ENCODE data around the gene MYO6. TPM values are rescaled to one million over a fixed set of nuclear protein-coding genes. Genes with fewer than 3 reads are reported as not detected.

The MYO6 gene
- total RNA-seq, 1 experiment from 2014 or later = 44.1 TPM

DNA sequence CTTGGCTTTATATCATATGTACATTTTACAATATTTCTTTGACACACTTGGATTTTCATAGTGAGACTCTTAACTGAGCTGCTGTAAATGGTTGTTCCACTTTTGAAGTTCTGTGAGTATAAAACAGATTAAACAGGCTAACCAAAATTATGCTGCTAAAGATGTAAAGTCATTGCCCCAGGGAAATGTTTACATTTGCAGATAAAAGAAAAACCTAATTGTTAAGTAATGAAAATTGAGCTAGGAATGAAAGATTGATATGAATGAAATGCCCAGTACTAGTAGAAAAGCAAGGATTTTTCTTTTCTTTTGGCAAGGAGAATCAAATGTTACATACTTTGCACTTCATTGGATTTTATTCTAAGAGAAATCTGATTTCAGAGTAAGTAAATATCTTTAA is 164.0 kb downstream of the MYO6 start:
- intact Hi-C loops (cut with micrococcal nuclease) = no loop called here
- CTCF ChIA-PET = interaction anchor here (5.0 kb wide), 1 partner anchor 19 kb away, joined by 33 read pairs; no protein-coding TSS in a partner anchor
- POLR2A ChIA-PET = no interaction called here
- 0 out of 4 replicates have a peak, but pooled peaks cover 0 to 3% of the 10 kb centered on the region in 2 experiments for H3K36me3 ChIP-seq (ENCODE audit: control insufficient read depth in 1 of 2, insufficient read depth in 2 of 2, low read length in 2 of 2)
- no peak overlapping the region for H3K9ac ChIP-seq (ENCODE audit: low read length)
- H4K20me1 ChIP-seq (ENCODE audit: insufficient read depth) = no peaks in the 10 kb centered on the region
- no peak overlapping the region for H3K27ac ChIP-seq (ENCODE audit: low read depth, low read length)
- no TSS peak for BruUV-seq (replicated peaks)
- H3K79me2 ChIP-seq (ENCODE audit: insufficient read depth, low read length) = no peaks in the 10 kb centered on the region
- no peaks in the 10 kb centered on the region for H3K4me1 ChIP-seq (ENCODE audit: control insufficient read depth in 1 of 2, insufficient read depth in 2 of 2, low read length in 2 of 2)
- no peak for DNase-seq (ENCODE audit: low read depth, low spot score)
- no peak overlapping the region for H3K4me3 ChIP-seq (replicated peaks in 1 of 2; ENCODE audit: low read depth in 1 of 2, low read length in 2 of 2)
- no peak overlapping the region for H3K4me2 ChIP-seq (ENCODE audit: low read length)
- H2AFZ ChIP-seq (ENCODE audit: low read depth, low read length, poor library complexity, severe bottlenecking) = no peak overlapping the region
- no peak for ATAC-seq
- H3K9me3 ChIP-seq (ENCODE audit: control insufficient read depth in 1 of 2, insufficient read depth in 1 of 2, low read depth in 1 of 2, low read length in 2 of 2) = no peaks in the 10 kb centered on the region
- no peaks in the 10 kb centered on the region for H3K9me2 ChIP-seq (ENCODE audit: insufficient read depth)
- no peaks in the 10 kb centered on the region for H3K27me3 ChIP-seq (ENCODE audit: insufficient read depth, low read length)
- no peak for TF ChIP-seq FOSL1 (IDR thresholded peaks at IDR 0.05; ENCODE audit: low read depth)
- TF ChIP-seq SRF (IDR thresholded peaks at IDR 0.05; ENCODE audit: low read depth) = no peak
- no peak for TF ChIP-seq SIN3A (IDR thresholded peaks at IDR 0.05; ENCODE audit: low read depth)
- TF ChIP-seq, protein P1, sequence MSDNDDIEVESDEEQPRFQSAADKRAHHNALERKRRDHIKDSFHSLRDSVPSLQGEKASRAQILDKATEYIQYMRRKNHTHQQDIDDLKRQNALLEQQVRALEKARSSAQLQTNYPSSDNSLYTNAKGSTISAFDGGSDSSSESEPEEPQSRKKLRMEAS (IDR thresholded peaks at IDR 0.05) = no peak
- no peak for TF ChIP-seq CEBPB (IDR thresholded peaks at IDR 0.05; ENCODE audit: low read depth)
- TF ChIP-seq POLR2A (IDR thresholded peaks at IDR 0.05; ENCODE audit: borderline replicate concordance, extremely low read depth, insufficient read depth, insufficient read length) = no peak
- RAD21 ChIA-PET (ENCODE audit: low non-redundant PET in 1 of 2, low total read pairs in 2 of 2, uncharacterized antibody in 2 of 2, unreplicated experiment in 2 of 2) = no interaction called here

DNA sequence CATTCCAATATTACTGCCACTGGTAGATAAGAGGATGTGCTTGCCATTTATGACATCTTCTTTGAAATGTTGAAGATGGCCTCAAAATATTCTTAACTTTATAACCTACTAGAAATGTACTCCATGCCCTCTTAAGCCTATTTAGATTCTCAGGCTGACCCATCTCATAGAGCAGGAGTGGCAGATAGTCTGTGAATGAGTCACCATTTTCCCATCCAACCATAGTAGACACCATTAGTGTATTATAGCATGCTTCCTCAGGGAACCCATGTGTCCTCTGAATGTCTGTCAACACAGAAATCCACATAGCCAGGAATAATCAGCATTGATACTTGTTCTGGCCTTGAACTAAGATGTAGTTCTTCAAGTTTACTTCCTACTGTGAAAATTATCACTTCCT is 173.2 kb downstream of the MYO6 start:
- DNase-seq (ENCODE audit: low read depth, low spot score) = no peak
- BruUV-seq (replicated peaks) = no TSS peak

More for the DNA sequence above, 173.2 kb downstream of the MYO6 start:
- Histone ChIP-seq H3K4me3 (replicated peaks in 1 of 2; ENCODE audit: low read depth in 1 of 2, low read length in 2 of 2) (no peak overlapping the region), H3K27ac (ENCODE audit: low read depth, low read length) (no peak overlapping the region), H3K79me2 (ENCODE audit: insufficient read depth, low read length) (no peaks in the 10 kb centered on the region), H4K20me1 (ENCODE audit: insufficient read depth) (no peaks in the 10 kb centered on the region), H3K36me3 (ENCODE audit: control insufficient read depth in 1 of 2, insufficient read depth in 2 of 2, low read length in 2 of 2) (no peaks in the 10 kb centered on the region), H3K27me3 (ENCODE audit: insufficient read depth, low read length) (no peaks in the 10 kb centered on the region), H3K9ac (ENCODE audit: low read length) (no peak overlapping the region), H3K9me3 (ENCODE audit: control insufficient read depth in 1 of 2, insufficient read depth in 1 of 2, low read depth in 1 of 2, low read length in 2 of 2) (no peaks in the 10 kb centered on the region), H2AFZ (ENCODE audit: low read depth, low read length, poor library complexity, severe bottlenecking) (no peak overlapping the region), H3K4me1 (ENCODE audit: control insufficient read depth in 1 of 2, insufficient read depth in 2 of 2, low read length in 2 of 2) (peaks cover 0 to 7% of the 10 kb centered on the region in 2 experiments; a peak in 1 of 4 replicates), H3K9me2 (ENCODE audit: insufficient read depth) (no peaks in the 10 kb centered on the region; the same call in 1 of the 2 replicates), H3K4me2 (ENCODE audit: low read length) (no peak overlapping the region)
- 0 out of 2 replicates have a peak, but pooled peaks have one; percentile 11 for TF ChIP-seq FOSL1 (IDR thresholded peaks at IDR 0.05; ENCODE audit: low read depth)
- TF ChIP-seq, protein P2, sequence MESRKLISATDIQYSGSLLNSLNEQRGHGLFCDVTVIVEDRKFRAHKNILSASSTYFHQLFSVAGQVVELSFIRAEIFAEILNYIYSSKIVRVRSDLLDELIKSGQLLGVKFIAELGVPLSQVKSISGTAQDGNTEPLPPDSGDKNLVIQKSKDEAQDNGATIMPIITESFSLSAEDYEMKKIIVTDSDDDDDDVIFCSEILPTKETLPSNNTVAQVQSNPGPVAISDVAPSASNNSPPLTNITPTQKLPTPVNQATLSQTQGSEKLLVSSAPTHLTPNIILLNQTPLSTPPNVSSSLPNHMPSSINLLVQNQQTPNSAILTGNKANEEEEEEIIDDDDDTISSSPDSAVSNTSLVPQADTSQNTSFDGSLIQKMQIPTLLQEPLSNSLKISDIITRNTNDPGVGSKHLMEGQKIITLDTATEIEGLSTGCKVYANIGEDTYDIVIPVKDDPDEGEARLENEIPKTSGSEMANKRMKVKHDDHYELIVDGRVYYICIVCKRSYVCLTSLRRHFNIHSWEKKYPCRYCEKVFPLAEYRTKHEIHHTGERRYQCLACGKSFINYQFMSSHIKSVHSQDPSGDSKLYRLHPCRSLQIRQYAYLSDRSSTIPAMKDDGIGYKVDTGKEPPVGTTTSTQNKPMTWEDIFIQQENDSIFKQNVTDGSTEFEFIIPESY (IDR thresholded peaks at IDR 0.05; ENCODE audit: extremely low read depth, insufficient replicate concordance, low read length) = no peak
- CTCF ChIA-PET = no interaction called here
- RAD21 ChIA-PET (ENCODE audit: low non-redundant PET in 1 of 2, low total read pairs in 2 of 2, uncharacterized antibody in 2 of 2, unreplicated experiment in 2 of 2) = no interaction called here
- 0 out of 2 replicates have a peak, but pooled peaks have one; percentile 49 for ATAC-seq
- POLR2A ChIA-PET = no interaction called here
- intact Hi-C loops (cut with micrococcal nuclease) = no loop called here

Data from HCT116 (cell line).